Stimulated activated naive CD8-positive, alpha-beta T cell treated with anti-CD3 and anti-CD28 coated beads, Interleukin-15, Interleukin-2, amounts not matched to agents 100 U/mL and 50 U/mL, for 24 hours (primary cell): Measurements from ENCODE around the gene NR2F1.

Source experiments
- ATAC-seq: fragments of 150-1000 bp; cut with Tn5 transposase; one replicate; pipeline ENCODE4 v1.10.0; 2021
- DNase-seq: peaks from one replicate; pipeline ENCODE4 v3.0.0; 2021

Gene NR2F1

GRCh38 chr5:93577854-93578812, 4.9 kb upstream of the NR2F1 start:
- ATAC-seq (no peak), DNase-seq (no peak)

GRCh38 chr5:93578813-93579691, 4.0 kb upstream of the NR2F1 start:
- ATAC-seq (no peak), DNase-seq (peak; percentile 21)

DNA sequence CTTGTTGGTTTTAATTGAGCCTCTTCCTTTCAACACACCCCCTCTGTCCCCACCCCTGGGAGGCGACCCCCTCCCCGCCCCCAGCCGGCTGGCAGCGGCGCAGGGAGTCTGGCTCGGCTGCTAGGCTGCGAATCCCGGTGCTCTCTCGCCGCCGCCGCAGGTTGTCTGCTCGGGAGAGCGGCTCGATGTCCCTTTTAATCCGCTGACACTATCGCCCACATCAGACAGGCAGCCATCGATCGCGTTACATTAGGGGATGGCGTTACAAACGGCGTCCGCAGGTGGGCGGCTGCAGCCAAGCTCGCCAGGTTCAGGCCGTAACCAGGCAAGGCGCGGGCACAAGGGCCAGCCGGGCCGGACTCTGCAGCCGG, 3.3 kb upstream of the NR2F1 start:
- DNase-seq (peak; percentile 15), ATAC-seq (no peak)

- ATAC-seq = no peak
These were observed 2.7 kb upstream of the NR2F1 start for GRCh38 chr5:93580063-93580926.

DNA sequence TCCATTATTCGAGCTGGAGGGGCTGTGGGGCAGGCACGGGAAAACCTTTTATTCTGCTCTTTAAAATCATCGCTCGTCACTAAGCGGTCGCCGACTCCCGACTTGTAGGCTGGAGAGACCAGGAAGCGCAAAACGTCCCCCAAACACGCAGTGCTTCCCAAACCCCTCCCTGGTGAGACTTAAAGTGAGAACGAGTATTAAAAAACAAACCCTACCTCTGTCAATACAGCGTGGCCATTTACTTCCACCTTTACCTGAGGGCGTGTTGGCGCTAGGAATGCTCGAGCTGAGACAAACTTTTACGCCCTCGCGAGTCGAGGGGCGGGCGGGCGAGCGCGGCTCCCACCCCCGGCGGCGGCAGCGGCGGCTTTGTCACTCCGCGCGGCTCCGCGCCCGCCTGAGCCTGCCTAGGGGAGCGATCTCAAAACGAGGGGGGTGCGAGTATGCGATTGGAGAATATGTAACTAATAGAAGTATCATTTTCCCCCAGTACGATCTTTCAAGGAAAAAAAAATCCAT, 2.0 kb upstream of the NR2F1 start, which contains the start of gene NR2F1-AS1:
Gene NR2F1-AS1 (minus strand): TSS at position 293 of the 519 bp plus-strand sequence.
- ATAC-seq (peak; percentile 33), DNase-seq (no peak)

More at GRCh38 chr5:93580063-93580926, 2.7 kb upstream of the NR2F1 start:
- DNase-seq = no peak

- DNase-seq (no peak), ATAC-seq (no peak)
These were observed 907 bp upstream of the NR2F1 start for GRCh38 chr5:93582167-93582462.

- ATAC-seq (no peak), DNase-seq (no peak)
These were observed 381 bp downstream of the NR2F1 start for GRCh38 chr5:93583439-93583767.

DNA sequence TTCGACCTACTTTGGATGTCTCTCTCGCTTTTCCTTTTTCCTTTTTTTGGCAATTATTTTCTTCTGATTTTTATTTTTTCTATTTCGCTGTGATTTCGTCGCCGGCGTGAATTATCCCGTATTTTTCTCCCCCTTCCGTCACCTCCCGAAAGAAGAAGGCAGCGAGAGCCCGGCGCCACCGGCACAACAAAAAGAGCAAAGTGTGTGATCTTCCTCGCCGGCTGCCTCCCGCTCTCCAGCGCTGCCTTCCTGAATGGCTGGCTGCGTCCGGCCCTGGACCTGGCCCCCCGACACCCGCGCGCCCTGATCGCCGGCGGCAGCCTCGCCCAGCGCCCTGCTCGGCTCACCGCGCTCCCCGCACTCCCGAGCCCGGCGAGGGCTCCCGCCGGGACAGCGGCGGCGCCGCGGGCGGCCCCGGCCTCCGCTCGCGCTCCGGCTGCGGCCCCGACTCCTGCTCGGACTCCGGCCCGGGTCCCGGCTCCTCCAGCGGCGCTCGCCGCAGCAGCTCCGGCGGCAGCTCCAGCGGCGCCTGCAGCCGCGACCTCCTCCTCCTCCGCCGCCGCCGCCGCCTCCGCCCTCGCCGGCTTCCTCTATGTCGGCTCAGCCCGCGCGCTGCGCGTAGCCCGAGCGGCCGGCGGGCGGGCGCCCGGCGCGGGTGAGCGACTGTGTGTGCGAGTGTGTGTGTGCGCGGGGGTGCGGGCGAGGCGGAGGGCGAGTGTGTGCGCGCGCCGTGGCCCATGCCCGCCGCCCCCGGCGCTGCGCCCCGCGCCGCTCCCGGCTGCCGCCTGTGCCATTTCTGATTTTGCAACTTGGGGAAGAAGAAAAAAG, 960 bp downstream of the NR2F1 start:
- ATAC-seq (peak; percentile 4), DNase-seq (no peak)

GRCh38 chr5:93584596-93585040, 1.6 kb downstream of the NR2F1 start:
- no peak for DNase-seq

DNA sequence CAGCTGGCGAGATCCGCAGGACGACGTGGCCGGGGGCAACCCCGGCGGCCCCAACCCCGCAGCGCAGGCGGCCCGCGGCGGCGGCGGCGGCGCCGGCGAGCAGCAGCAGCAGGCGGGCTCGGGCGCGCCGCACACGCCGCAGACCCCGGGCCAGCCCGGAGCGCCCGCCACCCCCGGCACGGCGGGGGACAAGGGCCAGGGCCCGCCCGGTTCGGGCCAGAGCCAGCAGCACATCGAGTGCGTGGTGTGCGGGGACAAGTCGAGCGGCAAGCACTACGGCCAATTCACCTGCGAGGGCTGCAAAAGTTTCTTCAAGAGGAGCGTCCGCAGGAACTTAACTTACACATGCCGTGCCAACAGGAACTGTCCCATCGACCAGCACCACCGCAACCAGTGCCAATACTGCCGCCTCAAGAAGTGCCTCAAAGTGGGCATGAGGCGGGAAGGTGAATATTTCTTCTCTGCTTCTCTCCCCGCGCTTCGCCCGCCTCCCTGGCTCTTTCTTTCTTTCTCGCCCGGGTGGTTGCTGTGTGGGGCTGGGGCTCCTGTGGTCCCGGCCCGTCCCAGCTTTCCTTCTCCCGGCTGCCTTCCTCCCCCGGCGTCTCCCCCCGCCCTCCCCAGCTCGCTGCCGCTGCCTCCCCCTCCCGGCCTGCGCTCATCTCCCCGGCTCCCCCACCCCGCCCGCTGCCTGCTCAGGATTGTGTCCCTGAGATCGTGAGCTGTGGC, 2.2 kb downstream of the NR2F1 start:
- ATAC-seq = no peak
- DNase-seq = no peak

More at GRCh38 chr5:93584596-93585040, 1.6 kb downstream of the NR2F1 start:
- no peak for ATAC-seq

GRCh38 chr5:93585767-93586385, 2.9 kb downstream of the NR2F1 start:
- no peak for ATAC-seq
- DNase-seq = no peak

- ATAC-seq = no peak
- no peak for DNase-seq
These were observed 3.9 kb downstream of the NR2F1 start for GRCh38 chr5:93586736-93587596.

DNA sequence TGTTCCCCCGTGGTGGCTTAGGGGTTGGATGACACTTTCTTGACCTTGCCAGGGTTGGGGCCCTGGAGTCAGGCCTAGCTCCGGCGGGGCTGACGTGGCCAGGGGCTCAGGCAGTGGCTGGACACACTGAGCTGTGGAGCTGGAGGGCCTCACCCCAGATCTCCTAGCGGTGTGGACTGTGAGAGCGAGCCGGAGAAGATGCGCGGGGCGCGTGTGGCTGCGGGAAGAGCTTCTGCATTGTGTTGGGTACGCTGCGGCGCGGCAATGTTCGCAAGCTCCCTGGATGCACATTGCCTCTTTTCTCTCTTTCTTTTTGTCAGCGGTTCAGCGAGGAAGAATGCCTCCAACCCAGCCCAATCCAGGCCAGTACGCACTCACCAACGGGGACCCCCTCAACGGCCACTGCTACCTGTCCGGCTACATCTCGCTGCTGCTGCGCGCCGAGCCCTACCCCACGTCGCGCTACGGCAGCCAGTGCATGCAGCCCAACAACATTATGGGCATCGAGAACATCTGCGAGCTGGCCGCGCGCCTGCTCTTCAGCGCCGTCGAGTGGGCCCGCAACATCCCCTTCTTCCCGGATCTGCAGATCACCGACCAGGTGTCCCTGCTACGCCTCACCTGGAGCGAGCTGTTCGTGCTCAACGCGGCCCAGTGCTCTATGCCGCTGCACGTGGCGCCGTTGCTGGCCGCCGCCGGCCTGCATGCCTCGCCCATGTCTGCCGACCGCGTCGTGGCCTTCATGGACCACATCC, 4.8 kb downstream of the NR2F1 start:
- peak; percentile 67 for ATAC-seq
- no peak for DNase-seq

GRCh38 chr5:93588352-93589151, 5.5 kb downstream of the NR2F1 start:
- DNase-seq = no peak
- no peak for ATAC-seq

- ATAC-seq (no peak), DNase-seq (no peak)
These were observed 6.3 kb downstream of the NR2F1 start for GRCh38 chr5:93589152-93589828.

DNA sequence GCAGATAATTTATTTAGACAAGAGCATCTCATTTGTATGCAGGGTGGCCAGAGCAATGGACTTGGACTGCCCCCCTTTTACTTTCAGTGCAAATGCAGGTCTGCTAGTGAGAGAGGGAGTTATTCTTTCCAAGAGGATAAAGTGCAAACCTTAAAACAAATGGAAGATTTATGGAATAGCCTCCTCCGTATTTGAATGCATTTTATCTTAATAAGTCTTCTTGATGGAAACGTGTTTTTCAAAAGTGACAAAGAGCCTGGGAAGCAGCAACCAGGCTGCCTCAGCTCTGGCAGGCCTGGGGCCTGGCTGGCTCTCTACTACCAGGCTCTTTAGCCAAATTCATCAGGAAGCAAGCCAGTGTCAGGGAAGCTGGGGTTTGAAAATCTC, 6.8 kb downstream of the NR2F1 start:
- DNase-seq (no peak), ATAC-seq (no peak)

DNA sequence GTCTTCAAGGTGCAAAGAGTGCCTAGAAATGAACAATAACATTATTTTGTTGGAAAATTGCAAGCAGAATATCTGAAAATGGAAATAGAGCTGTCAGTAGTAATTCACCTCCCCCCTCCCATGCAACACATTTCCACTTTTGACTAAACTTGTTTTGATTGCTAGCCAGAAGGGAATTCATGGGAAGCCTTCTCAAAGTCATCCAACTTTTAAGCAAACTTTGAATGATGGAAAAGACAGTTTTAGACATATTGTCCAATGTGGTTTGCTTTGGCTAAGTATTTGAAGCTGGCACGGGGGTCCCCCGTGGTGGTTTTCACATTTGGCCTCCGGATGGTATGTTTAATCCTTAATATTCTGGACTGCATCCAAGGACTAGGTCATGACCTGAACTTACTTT, 7.5 kb downstream of the NR2F1 start:
- ATAC-seq (no peak), DNase-seq (no peak)
